Gastrocnemius medialis (tissue), 4 donors: ENCODE results near the gene PI4KA.

Experiments
- CTCF ChIP-seq, 5 experiments: fragments of 450-650 bp in 3 of 5; fragments of 200-600 bp in 2 of 5; sonication (generic) in 2 of 5; IDR thresholded peaks in 4 of 5; conservative IDR thresholded peaks in 1 of 5; 1 replicate in 4 of 5; 2 replicates in 1 of 5; pipeline ENCODE4 v1.5.1; 2016 to 2019; ENCODE audit warnings: antibody characterized with exemption in 5 of 5, mild to moderate bottlenecking in 3 of 5, moderate library complexity in 3 of 5
- POLR2A ChIP-seq, 2 donors: fragments of 450-650 bp; IDR thresholded peaks; one replicate each; pipeline ENCODE4 v1.6.1; 2017; ENCODE audit warnings: antibody characterized with exemption in 2 of 2, mild to moderate bottlenecking in 2 of 2, moderate library complexity in 2 of 2

- TF ChIP-seq CTCF (IDR thresholded peaks at IDR 0.05 in 4 of 5, conservative IDR thresholded peaks at IDR 0.05 in 1 of 5) (no peak), POLR2A (IDR thresholded peaks at IDR 0.05) (no peak)
These were observed 15.1 kb downstream of the PI4KA start for GRCh38 chr22:20843501-20843900.
